ENCODE data around the gene SLC39A5.

DNA sequence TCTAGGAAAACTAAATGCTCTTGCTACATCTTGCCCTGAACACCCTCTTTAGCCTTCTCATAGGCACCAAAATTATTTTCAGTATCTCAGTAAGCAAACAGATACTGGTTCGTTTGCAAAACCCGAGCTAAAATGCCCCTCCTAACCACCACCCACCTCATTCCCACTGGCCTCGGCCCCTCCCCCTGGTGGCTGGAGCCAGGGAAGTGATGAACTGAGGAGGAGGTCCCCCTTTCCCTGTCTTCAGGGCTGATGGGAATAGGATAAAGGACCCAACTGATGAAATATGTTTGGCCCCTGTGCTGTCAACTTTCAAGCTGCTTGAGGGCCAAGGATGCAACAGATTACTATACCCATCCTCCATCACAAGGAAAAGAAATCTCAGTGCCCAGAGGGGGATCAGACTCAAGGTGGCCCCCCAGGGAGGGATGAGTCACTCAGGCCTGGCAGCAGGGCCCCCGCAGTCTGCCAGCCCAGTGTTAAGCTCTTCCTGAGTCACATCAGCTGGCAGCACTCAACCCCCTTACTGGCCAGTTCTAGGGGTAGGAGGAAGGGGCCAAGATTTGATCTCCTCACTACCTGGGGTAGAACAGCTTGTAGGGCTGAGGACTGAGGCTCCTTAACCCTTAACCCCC lies 26.6 kb downstream of the SLC39A5 start:
- TF ChIP-seq, protein P1, sequence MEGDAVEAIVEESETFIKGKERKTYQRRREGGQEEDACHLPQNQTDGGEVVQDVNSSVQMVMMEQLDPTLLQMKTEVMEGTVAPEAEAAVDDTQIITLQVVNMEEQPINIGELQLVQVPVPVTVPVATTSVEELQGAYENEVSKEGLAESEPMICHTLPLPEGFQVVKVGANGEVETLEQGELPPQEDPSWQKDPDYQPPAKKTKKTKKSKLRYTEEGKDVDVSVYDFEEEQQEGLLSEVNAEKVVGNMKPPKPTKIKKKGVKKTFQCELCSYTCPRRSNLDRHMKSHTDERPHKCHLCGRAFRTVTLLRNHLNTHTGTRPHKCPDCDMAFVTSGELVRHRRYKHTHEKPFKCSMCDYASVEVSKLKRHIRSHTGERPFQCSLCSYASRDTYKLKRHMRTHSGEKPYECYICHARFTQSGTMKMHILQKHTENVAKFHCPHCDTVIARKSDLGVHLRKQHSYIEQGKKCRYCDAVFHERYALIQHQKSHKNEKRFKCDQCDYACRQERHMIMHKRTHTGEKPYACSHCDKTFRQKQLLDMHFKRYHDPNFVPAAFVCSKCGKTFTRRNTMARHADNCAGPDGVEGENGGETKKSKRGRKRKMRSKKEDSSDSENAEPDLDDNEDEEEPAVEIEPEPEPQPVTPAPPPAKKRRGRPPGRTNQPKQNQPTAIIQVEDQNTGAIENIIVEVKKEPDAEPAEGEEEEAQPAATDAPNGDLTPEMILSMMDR (conservative IDR thresholded peaks at IDR 0.05), result no peak
- TF ChIP-seq EZH2 (IDR thresholded peaks at IDR 0.05; ENCODE audit: low read depth), result no peak
